Posterior cingulate gyrus (tissue), 11 donors: ENCODE data around the gene IREB2.

Experiments used
- DNase-seq, 10 donors: peaks; one replicate each; pipeline versions ENCODE4 v3.0.0 to v3.0.0-alpha.2; 2020 to 2021; ENCODE audit warnings: mixed read lengths in 3 of 10
- intact Hi-C: fragments of 100-400 bp; cut with DNase I; formaldehyde crosslinking; loops from one replicate; pipeline ENCODE4 v1.15.1; 2023

The IREB2 gene, protein sequence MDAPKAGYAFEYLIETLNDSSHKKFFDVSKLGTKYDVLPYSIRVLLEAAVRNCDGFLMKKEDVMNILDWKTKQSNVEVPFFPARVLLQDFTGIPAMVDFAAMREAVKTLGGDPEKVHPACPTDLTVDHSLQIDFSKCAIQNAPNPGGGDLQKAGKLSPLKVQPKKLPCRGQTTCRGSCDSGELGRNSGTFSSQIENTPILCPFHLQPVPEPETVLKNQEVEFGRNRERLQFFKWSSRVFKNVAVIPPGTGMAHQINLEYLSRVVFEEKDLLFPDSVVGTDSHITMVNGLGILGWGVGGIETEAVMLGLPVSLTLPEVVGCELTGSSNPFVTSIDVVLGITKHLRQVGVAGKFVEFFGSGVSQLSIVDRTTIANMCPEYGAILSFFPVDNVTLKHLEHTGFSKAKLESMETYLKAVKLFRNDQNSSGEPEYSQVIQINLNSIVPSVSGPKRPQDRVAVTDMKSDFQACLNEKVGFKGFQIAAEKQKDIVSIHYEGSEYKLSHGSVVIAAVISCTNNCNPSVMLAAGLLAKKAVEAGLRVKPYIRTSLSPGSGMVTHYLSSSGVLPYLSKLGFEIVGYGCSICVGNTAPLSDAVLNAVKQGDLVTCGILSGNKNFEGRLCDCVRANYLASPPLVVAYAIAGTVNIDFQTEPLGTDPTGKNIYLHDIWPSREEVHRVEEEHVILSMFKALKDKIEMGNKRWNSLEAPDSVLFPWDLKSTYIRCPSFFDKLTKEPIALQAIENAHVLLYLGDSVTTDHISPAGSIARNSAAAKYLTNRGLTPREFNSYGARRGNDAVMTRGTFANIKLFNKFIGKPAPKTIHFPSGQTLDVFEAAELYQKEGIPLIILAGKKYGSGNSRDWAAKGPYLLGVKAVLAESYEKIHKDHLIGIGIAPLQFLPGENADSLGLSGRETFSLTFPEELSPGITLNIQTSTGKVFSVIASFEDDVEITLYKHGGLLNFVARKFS

DNA sequence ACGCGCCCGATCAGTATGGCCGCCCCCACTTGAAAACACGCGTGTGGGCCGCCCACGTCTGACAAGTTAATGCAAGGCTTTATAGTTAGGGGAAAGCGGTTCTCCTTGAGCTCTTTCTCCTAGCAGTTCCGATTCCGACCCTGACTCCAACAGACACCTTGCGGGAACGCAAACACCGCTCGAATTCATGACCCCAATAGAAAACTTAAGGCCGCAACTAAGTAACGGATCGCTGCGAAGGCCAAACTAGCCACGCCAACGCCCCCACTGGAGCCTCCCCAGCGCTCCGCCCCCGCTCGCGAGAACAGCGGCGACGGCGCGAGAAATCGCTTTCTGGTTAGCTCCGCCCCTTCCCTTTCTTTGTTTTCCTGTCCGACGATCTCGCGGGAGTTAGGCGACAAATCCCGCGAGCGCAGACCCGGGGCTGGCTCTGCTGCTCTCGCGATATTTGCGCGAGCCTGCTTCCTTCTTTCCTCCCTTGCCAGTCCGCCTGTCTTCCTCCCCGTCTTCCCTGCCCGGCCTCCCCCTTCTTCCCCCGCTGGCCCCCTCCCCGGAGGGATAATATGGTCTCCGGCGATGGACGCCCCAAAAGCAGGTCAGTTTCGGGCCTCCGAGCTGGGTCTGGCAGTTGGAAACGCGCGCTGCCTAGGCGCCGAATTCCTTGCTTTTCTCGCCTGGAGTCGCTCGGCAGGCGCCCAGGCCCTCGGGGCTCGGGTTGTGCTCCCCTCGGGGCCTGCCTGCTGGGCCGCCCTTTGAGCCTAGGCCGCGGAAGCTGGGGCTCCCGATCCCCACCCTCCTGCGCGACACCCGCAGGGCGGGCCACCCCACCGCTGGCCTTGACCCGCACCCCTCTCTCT, at the start of gene IREB2:
Gene IREB2 (plus strand): TSS at position 455 of the 857 bp plus-strand sequence. CDS start 122 bp downstream, at position 577.
- intact Hi-C loops, result loop anchor here (2.0 kb wide), 1 partner anchor 103 kb away; the partner anchor contains the start of gene PSMA4

DNA sequence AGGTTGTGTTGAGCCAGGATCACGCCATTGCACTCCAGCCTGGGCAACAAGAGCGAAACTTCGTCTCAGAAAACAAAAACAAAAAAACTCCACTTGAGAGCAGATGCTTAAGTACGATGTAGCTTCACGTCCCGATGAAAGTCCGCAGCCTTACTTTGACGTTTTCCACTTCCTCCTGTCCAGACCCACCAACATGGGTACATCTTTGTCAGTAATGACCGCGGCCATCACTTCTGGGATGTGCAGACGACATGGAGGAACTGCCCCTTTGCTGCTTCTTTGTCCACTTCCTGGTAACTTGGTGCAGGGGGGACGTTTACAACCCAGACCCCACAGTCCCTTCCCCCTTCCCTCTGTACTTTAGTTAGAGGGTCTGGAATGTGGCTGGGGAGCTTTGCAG, 49.2 kb upstream of the IREB2 start:
- intact Hi-C loops, result no loop called here
- no peak for DNase-seq

More for the DNA sequence above, at the start of gene IREB2:
- peak; percentile 94 to 100 (median 96) for DNase-seq

GRCh38 chr15:78389322-78389721, 48.7 kb upstream of the IREB2 start:
- intact Hi-C loops, result no loop called here
- no peak for DNase-seq

- DNase-seq, result no peak
Observed at GRCh38 chr15:78389738-78390137, 48.3 kb upstream of the IREB2 start.

DNA sequence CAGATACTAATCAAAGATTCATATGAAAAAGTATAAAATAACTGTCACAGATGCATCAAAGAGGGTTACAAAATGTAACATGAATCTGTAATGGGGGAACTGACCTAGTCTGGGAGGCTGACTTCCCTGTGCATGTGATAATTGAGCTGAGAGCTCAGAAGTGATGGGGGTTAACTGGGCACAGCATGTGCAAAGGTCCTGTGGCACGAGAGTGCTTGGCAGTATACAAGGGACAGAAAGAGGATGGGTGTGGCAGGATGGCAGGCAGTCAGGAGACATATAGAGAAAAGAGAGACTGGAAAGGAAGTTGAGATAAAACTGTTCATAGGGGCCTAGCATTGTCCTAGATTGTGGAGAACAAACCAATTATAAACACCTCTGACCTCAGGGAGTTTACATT, 47.8 kb upstream of the IREB2 start:
- DNase-seq, result no peak
- intact Hi-C loops, result no loop called here

More at GRCh38 chr15:78389738-78390137, 48.3 kb upstream of the IREB2 start:
- intact Hi-C loops, result no loop called here

GRCh38 chr15:78390826-78391225, 47.2 kb upstream of the IREB2 start:
- intact Hi-C loops, result no loop called here
- no peak for DNase-seq

- intact Hi-C loops, result no loop called here
- DNase-seq, result no peak
Observed at GRCh38 chr15:78391781-78392180, 46.2 kb upstream of the IREB2 start.

GRCh38 chr15:78392430-78392829, 45.6 kb upstream of the IREB2 start:
- DNase-seq, result peak in 8 of 10 donors; percentile 33 to 92 (median 60)
- intact Hi-C loops, result no loop called here

DNA sequence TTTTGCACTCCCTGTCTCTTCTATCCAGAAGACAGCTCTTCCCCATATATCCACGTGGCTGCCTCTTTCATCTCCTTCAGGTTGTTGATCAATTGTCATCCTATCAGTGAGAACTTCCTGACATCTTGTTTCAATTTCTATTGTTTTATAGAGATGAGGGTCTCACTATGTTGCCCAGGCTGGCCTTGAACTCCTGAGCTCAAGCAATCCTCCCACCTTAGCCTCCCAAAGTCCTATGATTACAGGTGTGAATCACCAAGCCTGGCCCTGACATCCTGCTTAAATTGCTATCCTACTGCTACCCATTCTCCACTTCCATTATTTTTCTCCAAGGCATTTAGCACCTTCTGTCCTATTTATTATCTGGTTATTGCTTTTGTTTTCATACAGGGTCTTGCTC, 44.9 kb upstream of the IREB2 start:
- DNase-seq, result no peak
- intact Hi-C loops, result no loop called here

- intact Hi-C loops, result no loop called here
- no peak for DNase-seq
Observed at GRCh38 chr15:78394026-78394425, 44.0 kb upstream of the IREB2 start.

DNA sequence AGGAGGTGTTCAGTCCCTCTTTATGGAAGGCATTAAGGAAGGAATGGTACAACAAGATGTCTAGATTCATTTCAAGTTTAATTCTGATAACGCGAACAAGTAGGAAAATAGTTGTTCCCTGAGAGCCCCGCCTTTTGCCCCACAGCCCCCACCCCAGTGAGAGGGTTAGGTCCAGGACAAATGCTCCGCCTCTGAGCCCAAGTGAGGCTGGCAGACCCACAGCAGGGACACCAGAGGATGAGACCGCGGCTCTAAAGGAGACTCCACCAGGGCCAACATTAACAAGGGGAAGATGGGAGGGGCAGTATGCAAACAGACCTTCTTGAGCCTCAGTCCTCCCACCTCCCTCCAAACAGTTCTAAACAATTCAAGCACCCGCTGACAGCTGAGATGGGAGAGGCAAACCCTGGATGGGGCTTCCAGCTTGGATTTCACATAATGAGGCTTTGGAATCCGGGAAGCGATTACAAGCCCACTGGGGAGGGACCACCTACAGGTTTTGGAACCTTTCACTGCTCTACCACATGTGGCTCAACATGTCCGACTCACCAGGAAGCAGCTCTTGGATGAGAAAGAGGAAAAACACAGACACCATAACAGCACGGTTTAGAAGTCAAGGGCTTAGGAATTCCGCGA, 42.9 kb upstream of the IREB2 start:
- DNase-seq, result no peak
- intact Hi-C loops, result no loop called here

DNA sequence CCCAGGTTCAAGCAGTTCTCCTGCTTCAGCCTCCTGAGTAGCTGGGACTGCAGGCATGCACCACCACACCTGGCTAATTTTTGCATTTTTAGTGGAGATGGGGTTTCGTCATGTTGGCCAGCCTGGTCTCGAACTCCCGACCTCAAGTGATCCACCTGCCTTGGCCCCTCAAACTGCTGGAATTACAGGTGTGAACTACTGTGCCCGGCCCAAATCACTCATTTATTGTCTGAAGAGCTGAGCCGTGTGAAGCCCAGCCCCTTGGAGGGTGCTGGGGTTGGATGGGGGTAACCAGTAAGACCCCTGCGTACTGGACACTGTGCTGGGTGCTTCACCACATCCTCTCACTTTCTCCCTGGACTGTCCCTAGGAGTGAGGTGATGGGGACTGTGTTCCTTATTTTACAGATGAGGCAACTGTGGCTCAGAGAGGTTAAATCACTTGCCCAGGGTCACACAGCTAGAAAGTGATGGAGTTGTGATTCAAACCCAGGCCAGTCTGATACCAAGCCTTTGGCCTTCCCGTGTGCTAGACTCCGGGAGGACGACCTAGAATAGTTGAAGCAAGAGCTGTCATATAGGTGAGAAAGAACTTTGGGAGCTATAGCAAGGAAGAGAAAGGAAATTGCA, 41.7 kb upstream of the IREB2 start:
- intact Hi-C loops, result no loop called here
- no peak for DNase-seq

GRCh38 chr15:78396976-78397375, 41.0 kb upstream of the IREB2 start:
- peak in 6 of 10 donors; percentile 30 to 88 (median 37) for DNase-seq

GRCh38 chr15:78397382-78397781, 40.6 kb upstream of the IREB2 start:
- DNase-seq, result no peak
- intact Hi-C loops, result no loop called here

More at GRCh38 chr15:78396976-78397375, 41.0 kb upstream of the IREB2 start:
- intact Hi-C loops, result no loop called here

- DNase-seq, result peak in 2 of 10 donors; percentile 16 to 21
- intact Hi-C loops, result no loop called here
Observed at GRCh38 chr15:78398076-78398825, 39.8 kb upstream of the IREB2 start.

GRCh38 chr15:78399091-78399490, 38.9 kb upstream of the IREB2 start:
- intact Hi-C loops, result no loop called here
- no peak for DNase-seq

DNA sequence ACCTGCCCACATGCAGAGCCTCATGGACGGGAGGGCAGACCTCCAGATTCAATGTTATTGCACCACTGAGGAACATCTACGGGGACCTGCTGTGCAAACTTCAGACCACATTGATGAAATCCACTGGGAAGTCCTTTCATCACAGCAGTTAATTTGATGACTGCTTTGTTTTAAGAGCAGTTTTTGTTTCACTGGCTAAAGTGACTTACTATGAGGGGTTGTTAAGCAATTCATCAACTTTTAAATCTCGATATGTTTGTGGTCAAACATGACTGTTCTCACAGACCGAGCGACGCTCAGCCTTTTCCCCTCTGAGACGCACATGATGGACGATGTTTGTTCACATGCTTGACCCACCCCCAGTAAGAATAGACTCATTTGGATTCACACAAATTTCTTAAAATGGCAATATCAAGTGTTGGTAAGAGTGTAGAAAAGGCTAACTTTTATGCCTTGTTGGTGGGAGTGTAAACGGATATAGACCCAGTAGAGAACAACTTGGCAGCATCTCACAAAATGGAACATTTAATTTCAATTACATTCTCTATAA, 35.9 kb upstream of the IREB2 start:
- DNase-seq, result no peak
- intact Hi-C loops, result no loop called here

- DNase-seq, result no peak
- intact Hi-C loops, result no loop called here
Observed at GRCh38 chr15:78404125-78404524, 33.9 kb upstream of the IREB2 start.
